Brain microvascular endothelial cell (primary cell): ENCODE measurements around the gene ADGRG7.
"Not testable (repeated sequence)": the region's sequence is repeated elsewhere in the genome, so short reads cannot be mapped to it uniquely, and the experiment has no call there.

Source experiments
- DNase-seq: peaks from one replicate; pipeline ENCODE4 v3.0.0-alpha.2; 2020
- H3K27ac ChIP-seq: fragments of 250-450 bp; sonication (Bioruptor Pico); 2 replicates; pipeline ENCODE4 v1.5.1; 2020; ENCODE audit warnings: mild to moderate bottlenecking, moderate library complexity
- H3K27me3 ChIP-seq: fragments of 250-450 bp; sonication (Bioruptor Pico); replicated peaks from 2 replicates; pipeline ENCODE4 v1.5.1; 2020; ENCODE audit warnings: mild to moderate bottlenecking
- H3K36me3 ChIP-seq: fragments of 250-450 bp; sonication (Bioruptor Pico); replicated peaks from 2 replicates; pipeline ENCODE4 v1.5.1; 2020; ENCODE audit warnings: mild to moderate bottlenecking
- H3K4me3 ChIP-seq: 2 replicates; pipeline ENCODE4 v1.5.1; 2011; ENCODE audit warnings: low read depth, mild to moderate bottlenecking, control low read depth, low read length, moderate library complexity
- in situ Hi-C: cut with HindIII; loops from 2 replicates; pipeline ENCODE4 v1.10.0; 2017; ENCODE audit warnings: low sequenced_read_pairs, low pct_ligation_motif_present
- TF ChIP-seq, protein P1 (sequence below): IDR thresholded peaks from 2 replicates; pipeline ENCODE4 v1.5.1; 2011; ENCODE audit warnings: low read depth, mild to moderate bottlenecking, moderate library complexity, low read length, control low read depth, inconsistent platforms; ENCODE audit errors: missing control alignments

The ADGRG7 gene

DNA sequence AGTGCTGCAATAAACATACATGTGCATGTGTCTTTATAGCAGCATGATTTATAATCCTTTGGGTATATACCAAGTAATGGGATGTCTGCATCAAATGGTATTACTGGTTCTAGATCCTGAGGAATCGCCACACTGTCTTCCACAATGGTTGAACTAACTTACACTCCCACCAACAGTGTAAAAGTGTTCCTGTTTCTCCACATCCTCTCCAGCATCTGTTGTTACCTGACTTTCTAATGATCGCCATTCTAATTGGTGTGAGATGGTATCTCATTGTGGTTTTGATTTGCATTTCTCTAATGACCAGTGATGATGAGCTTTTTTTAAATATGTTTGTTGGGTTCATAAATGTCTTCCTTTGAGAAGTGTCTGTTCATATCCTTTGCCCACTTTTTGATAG, 61.6 kb downstream of the ADGRG7 start:
- in situ Hi-C loops, H3K27ac ChIP-seq, H3K4me3 ChIP-seq, DNase-seq, H3K27me3 ChIP-seq, H3K36me3 ChIP-seq: not testable (repeated sequence)

DNA sequence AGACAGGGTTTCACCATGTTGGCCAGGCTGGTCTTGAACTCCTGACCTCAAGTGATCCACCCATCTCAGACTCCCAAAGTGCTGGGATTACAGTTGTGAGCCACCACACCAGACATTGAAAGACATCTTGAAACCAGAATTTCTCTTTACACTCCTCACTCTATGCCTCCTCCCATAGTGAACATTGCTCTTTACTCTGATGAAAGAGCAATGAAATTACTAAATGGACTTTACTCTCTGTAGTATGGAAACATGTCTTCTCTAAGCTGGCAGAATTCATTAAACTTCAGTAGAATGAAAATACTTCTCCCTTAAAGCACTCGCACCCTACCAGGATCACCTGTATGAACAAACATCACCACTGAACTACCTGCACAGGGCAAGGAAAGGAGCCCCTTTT, 72.1 kb downstream of the ADGRG7 start:
- DNase-seq: no peak
- TF ChIP-seq, protein P1, sequence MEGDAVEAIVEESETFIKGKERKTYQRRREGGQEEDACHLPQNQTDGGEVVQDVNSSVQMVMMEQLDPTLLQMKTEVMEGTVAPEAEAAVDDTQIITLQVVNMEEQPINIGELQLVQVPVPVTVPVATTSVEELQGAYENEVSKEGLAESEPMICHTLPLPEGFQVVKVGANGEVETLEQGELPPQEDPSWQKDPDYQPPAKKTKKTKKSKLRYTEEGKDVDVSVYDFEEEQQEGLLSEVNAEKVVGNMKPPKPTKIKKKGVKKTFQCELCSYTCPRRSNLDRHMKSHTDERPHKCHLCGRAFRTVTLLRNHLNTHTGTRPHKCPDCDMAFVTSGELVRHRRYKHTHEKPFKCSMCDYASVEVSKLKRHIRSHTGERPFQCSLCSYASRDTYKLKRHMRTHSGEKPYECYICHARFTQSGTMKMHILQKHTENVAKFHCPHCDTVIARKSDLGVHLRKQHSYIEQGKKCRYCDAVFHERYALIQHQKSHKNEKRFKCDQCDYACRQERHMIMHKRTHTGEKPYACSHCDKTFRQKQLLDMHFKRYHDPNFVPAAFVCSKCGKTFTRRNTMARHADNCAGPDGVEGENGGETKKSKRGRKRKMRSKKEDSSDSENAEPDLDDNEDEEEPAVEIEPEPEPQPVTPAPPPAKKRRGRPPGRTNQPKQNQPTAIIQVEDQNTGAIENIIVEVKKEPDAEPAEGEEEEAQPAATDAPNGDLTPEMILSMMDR: no peak
- Histone ChIP-seq H3K27me3 (no peaks in the 10 kb centered on the region), H3K4me3 (no peak overlapping the region), H3K36me3 (no peaks in the 10 kb centered on the region), H3K27ac (no peak overlapping the region)
- in situ Hi-C loops: no loop called here

DNA sequence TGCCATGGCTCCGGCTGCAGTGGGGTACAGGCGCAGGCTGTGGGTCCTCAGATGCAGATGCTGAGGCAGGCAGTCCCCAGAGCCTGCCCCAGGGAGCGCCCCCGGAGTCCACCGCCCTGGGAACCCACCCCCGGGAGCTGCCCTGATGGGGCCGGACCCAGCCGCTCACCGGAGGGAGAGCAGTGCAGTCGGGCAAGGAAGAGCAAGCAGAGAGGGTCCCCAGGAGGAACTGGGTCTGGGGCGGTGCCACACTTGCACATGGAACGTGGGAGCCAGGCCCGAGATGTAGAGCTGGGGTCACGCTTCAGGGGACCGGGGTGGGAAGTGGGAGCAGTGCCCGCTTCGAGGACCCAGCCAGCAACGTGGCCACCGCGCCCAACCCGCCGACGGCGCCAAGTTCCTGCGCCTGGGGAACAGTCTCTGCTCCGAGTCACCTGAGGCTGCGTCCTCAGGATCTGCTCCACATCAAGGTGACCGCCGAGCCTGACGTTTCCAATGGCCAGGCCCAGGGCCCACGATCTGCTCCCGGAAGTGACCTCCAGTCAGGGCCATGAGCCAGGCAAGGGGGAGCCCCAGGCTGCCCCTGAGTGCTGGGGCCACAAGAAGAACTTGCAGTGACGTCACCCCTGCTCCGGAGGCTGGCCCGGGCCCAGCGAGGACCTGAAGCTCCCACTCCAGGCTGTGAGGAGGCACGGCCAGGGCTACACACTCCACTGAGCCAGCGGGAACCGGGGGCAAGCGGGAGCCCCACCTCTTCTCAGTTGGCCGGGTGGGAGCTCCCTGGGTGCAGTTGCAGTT, 72.9 kb downstream of the ADGRG7 start:
- Histone ChIP-seq H3K36me3 (no peaks in the 10 kb centered on the region), H3K27me3 (no peaks in the 10 kb centered on the region), H3K27ac (no peak overlapping the region), H3K4me3 (no peak overlapping the region)
- DNase-seq: no peak
- in situ Hi-C loops: no loop called here
- TF ChIP-seq, protein P1: no peak

DNA sequence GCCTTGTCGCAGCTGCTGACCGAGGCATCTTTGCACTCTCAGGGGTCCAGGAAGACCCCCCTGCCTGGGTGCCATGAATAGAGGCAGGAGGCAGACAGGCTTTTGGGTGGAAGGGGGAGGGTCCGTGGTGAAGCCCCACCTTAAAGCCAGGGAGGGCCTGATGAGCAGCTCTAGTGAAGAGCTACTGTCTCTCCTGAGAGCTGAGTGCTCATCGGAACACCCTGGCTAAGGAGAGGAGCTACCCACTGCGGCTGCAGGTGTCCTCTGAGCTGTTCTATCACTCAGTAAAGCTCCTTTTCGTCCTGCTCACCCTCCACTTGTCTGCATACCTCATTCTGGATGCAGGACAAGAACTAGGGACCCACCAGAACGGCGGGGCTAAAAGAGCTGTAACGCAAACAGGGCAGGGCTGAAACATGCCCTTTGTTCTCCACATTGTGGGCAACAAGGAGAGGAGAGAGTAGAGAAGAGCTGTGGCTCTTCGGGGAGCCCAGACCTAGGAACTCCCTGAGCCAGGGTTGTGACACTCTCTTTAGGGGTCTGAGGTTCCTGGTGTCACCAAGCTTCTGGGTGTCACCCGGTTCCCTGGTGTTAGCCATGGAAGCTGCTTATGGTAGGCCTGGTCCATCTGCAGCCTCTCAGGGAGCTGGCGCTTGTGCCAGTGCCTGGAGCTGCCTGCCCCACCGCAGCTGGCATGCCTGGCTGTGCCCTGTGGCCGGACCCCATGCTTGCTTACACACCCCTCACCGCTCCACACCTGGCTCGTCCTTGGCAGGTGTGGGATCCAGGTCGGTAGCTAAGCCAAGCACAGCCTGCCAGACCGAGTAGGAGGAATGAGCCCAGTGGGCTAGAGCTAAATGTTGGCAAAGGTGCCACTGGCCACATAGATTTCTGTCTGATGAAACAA, 73.7 kb downstream of the ADGRG7 start:
- Histone ChIP-seq H3K36me3 (no peaks in the 10 kb centered on the region), H3K27ac (no peak overlapping the region), H3K27me3 (no peaks in the 10 kb centered on the region), H3K4me3 (no peak overlapping the region)
- TF ChIP-seq, protein P1: no peak
- DNase-seq: no peak
- in situ Hi-C loops: no loop called here

DNA sequence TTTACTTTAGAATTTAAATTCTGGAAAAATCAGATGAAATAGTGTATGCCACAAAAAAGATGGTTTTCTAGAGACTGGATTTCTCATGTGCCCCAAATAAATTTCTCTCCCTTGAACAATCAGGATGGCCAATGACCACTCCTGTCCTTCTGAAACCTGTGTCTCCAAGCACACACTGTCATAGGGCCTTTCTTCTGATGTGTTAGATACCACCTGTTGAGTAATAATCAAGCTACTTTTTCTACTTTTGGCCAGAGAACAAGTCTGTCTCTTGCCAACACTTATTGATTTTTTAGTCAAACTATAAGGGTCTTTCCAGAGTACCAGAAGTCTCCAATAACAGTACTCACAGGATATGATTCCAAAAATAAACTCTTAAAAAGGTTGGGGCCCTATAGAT, 83.8 kb downstream of the ADGRG7 start:
- in situ Hi-C loops: no loop called here
- Histone ChIP-seq H3K27me3 (no peaks in the 10 kb centered on the region), H3K4me3 (no peak overlapping the region), H3K36me3 (no peaks in the 10 kb centered on the region), H3K27ac (no peak overlapping the region)
- TF ChIP-seq, protein P1: no peak
- DNase-seq: no peak

DNA sequence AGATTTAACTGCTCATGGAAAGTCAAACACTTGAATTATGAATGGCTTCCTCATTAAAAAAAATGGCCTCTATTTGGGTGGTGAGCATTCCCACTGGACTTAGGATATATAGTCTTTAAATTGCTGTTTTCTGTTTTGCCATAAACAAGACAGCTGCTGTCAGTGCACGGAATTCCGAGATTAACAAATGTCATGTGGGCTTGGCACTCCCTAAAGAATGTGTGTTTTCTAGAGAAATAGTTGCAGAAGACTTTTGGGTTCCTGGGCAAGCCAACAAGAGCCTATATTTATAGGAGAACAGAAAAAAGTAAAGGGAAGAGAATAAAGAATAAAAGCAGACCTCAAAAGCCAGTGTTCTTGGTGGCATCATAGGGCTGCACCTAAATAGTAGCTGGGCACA, 86.3 kb downstream of the ADGRG7 start:
- in situ Hi-C loops: no loop called here
- TF ChIP-seq, protein P1: no peak
- H3K27me3 ChIP-seq: no peaks in the 10 kb centered on the region
- H3K27ac ChIP-seq: no peak overlapping the region
- H3K4me3 ChIP-seq: no peak overlapping the region
- no peaks in the 10 kb centered on the region for H3K36me3 ChIP-seq
- DNase-seq: no peak
